H1 (cell line): ENCODE data around the gene MYD88. TPM values are rescaled to one million over a fixed set of nuclear protein-coding genes. Genes with fewer than 3 reads are reported as not detected.

Source experiments
- ATF3 ChIP-seq: IDR thresholded peaks from 2 replicates; pipeline ENCODE4 v1.6.1; 2011; ENCODE audit warnings: low read depth, mild to moderate bottlenecking, low read length; ENCODE audit not compliant: insufficient read depth
- BACH1 ChIP-seq: IDR thresholded peaks from 2 replicates; pipeline ENCODE4 v1.6.1; 2012; ENCODE audit warnings: low read length, improper control_type of control experiment
- BCL11A ChIP-seq, 2 experiments: IDR thresholded peaks; one replicate each; pipeline ENCODE4 v1.6.1; 2011; ENCODE audit warnings: low read depth in 2 of 2, low read length in 2 of 2, mild to moderate bottlenecking in 2 of 2
- CHD1 ChIP-seq: IDR thresholded peaks from 2 replicates; pipeline ENCODE4 v1.6.1; 2012; ENCODE audit warnings: low read depth, low read length, improper control_type of control experiment
- CTBP2 ChIP-seq: IDR thresholded peaks from 2 replicates; pipeline ENCODE4 v1.7.0; 2011; ENCODE audit warnings: borderline replicate concordance, mild to moderate bottlenecking, moderate library complexity, mixed read lengths, low read length; ENCODE audit not compliant: insufficient read depth, insufficient read length
- EGR1 ChIP-seq: IDR thresholded peaks from 2 replicates; pipeline ENCODE4 v1.6.1; 2011; ENCODE audit warnings: low read depth, low read length, borderline replicate concordance
- FOSL1 ChIP-seq: IDR thresholded peaks from 2 replicates; pipeline ENCODE4 v1.6.1; 2011; ENCODE audit warnings: mild to moderate bottlenecking, low read depth, low read length, moderate library complexity; ENCODE audit not compliant: insufficient read depth
- KDM4A ChIP-seq: IDR thresholded peaks from one replicate; pipeline ENCODE4 v1.7.1; 2012; ENCODE audit warnings: low read depth, mild to moderate bottlenecking, moderate library complexity, low read length, inconsistent platforms; ENCODE audit not compliant: severe bottlenecking
- KDM5A ChIP-seq: fragments of 200-600 bp; IDR thresholded peaks from 2 replicates; pipeline ENCODE4 v1.7.1; 2012; ENCODE audit warnings: mild to moderate bottlenecking, low read length, inconsistent platforms, mixed read lengths
- MAFK ChIP-seq: IDR thresholded peaks from 2 replicates; pipeline ENCODE4 v1.6.1; 2012; ENCODE audit warnings: low read depth, mild to moderate bottlenecking, improper control_type of control experiment, low read length
- MAX ChIP-seq: IDR thresholded peaks from 2 replicates; pipeline ENCODE4 v1.6.1; 2012; ENCODE audit warnings: inconsistent platforms
- PHF8 ChIP-seq: fragments of 200-600 bp; sonication (generic); conservative IDR thresholded peaks from 2 replicates; pipeline ENCODE4 v1.7.1; 2012; ENCODE audit warnings: low read depth, mild to moderate bottlenecking, inconsistent platforms, low read length, moderate library complexity
- POLR2AphosphoS5 ChIP-seq: IDR thresholded peaks from 2 replicates; pipeline ENCODE4 v1.6.1; 2011; ENCODE audit warnings: low read depth, low read length
- SAP30 ChIP-seq: fragments of 300-600 bp; sonication (generic); IDR thresholded peaks from 2 replicates; pipeline ENCODE4 v1.7.1; 2012; ENCODE audit warnings: low read length, moderate library complexity, mild to moderate bottlenecking, inconsistent platforms; ENCODE audit not compliant: insufficient read depth, insufficient replicate concordance
- SIRT6 ChIP-seq: IDR thresholded peaks from one replicate; pipeline ENCODE4 v1.7.1; 2012; ENCODE audit warnings: low read length, inconsistent platforms
- TAF1 ChIP-seq: IDR thresholded peaks from 2 replicates; pipeline ENCODE4 v1.6.1; 2011; ENCODE audit warnings: mild to moderate bottlenecking, low read depth, low read length
- TAF7 ChIP-seq: optimal IDR thresholded peaks from 2 replicates; pipeline ENCODE3; 2011; ENCODE audit warnings: low read depth, mild to moderate bottlenecking, inconsistent platforms, low read length, moderate library complexity, borderline replicate concordance
- TBP ChIP-seq: IDR thresholded peaks from 2 replicates; pipeline ENCODE4 v1.6.1; 2011; ENCODE audit warnings: low read depth, low read length, improper control_type of control experiment
- YY1 ChIP-seq: IDR thresholded peaks from 2 replicates; pipeline ENCODE4 v1.6.1; 2011; ENCODE audit warnings: low read depth, mild to moderate bottlenecking, low read length
- polyA plus RNA-seq, 7 experiments: library from polyadenylated mRNA; depleted of rRNA in 3 of 7; stranded (reverse) in 5 of 7; unstranded in 2 of 7; fragments of >200 nt in 5 of 7; fragments of 200-250 nt in 2 of 7; gene quantifications; 1 replicate in 5 of 7; 2 replicates in 1 of 7; 4 replicates in 1 of 7; pipeline versions ENCODE4 v1.2.1 to v1.2.3, GENCODE V29; 2011 to 2013; ENCODE audit warnings: missing spikeins in 2 of 7, mixed read lengths in 2 of 7
- total RNA-seq: library from RNA; stranded (reverse); fragmentation: NEBNext Ultra II Directional; extraction: Animal tissue kit (Norgen Biotek cat#: 25700); gene quantifications from 2 replicates; pipeline ENCODE4 v1.2.1, GENCODE V29; 2021

The MYD88 gene
- total and polyA plus RNA-seq, 2 of the 8 experiments (the other 6 are each of a cell fraction or from before 2014, with no cell fraction given): 22.1 to 22.5 TPM

DNA sequence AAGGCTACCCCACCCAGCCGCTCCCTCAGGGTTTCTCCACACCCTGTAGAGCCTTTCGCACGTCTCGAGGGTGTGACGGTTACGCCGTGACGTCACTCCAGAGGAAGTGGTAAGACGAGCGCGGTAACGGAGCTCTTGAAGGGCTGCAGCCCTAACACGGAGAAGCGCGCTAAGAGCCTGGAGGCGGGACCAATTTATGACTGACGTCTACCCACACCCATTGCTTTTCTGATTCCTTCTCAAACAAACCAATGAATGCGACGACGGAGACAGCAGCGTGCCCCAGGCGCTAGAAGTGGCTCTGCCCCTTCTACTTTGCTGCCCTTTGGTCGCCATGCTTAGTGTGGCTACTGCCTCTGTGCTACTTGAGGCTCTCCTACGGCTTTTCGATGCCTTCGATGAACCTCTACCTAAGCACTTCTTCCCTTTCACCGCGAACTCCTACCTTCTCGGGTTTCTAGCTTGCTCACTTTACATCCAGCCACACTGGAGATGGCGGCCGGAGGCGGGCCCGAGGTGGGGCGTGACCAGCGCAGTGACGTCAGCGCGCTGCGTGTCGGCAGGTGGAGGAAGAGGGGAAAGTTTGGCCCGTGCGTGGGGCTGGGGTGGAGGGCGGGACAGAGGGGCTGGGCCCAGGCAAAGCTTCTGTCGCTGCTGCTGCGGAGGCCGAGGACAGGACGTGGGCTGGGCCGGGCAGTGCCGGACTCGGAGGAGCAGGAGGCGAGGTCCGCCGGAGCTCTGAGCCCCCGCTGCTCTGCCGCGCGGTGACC is 26.7 kb downstream of the MYD88 start, which contains the start of gene OXSR1 (continued):
- TF ChIP-seq FOSL1 (no peak), MAX (peak; percentile 56), CHD1 (no peak), PHF8 (peak; percentile 71), BCL11A (IDR thresholded peaks at IDR 0.05; ENCODE audit: low read depth in 2 of 2, low read length in 2 of 2) (no peak), MAFK (0 out of 2 replicates have a peak, but pooled peaks have one; percentile 13), SAP30 (no peak), KDM4A (peak; percentile 73), KDM5A (no peak), ATF3 (no peak), YY1 (peak; percentile 97), SIRT6 (no peak), TBP (peak; percentile 61), EGR1 (no peak), CTBP2 (no peak), BACH1 (peak; percentile 65), TAF7 (peak; percentile 59), POLR2AphosphoS5 (peak; percentile 85), TAF1 (peak; percentile 73)
